Body of pancreas (tissue), 4 donors: Measurements from ENCODE around the gene ATP8A2. TPM values are rescaled to one million over a fixed set of nuclear protein-coding genes. Genes with fewer than 3 reads are reported as not detected.

ENCODE experiments used
- ATAC-seq: fragments of 150-250 bp; one replicate; pipeline ENCODE4 v1.9.1; 2016
- DNase-seq, 4 donors: peaks; one replicate each; pipeline ENCODE4 v3.0.0-alpha.2; 2019
- H3K27ac ChIP-seq, 4 donors: fragments of 200-600 bp; sonication (generic); 1 replicate in 3 of 4; 2 replicates in 1 of 4; pipeline versions ENCODE4 v1.5.1 to v1.6.1; 2016 to 2019; ENCODE audit warnings: mild to moderate bottlenecking in 1 of 4, mixed read lengths in 1 of 4, moderate library complexity in 1 of 4
- H3K27me3 ChIP-seq, 2 donors: fragments of 200-600 bp; sonication (generic); one replicate each; pipeline ENCODE4 v1.6.0; 2016; ENCODE audit warnings: mild to moderate bottlenecking in 1 of 2
- H3K36me3 ChIP-seq, 2 donors: fragments of 200-600 bp; sonication (generic); replicated peaks in 1 of 2; 2 replicates each; pipeline ENCODE4 v1.5.1; 2016; ENCODE audit warnings: low read depth in 2 of 2; ENCODE audit not compliant: insufficient read depth in 1 of 2
- H3K4me1 ChIP-seq: fragments of 200-600 bp; sonication (generic); one replicate; pipeline ENCODE4 v1.6.0; 2016
- H3K4me3 ChIP-seq, 2 donors: fragments of 200-600 bp; sonication (generic); 1 replicate in 1 of 2; 2 replicates in 1 of 2; pipeline ENCODE4 v1.5.1; 2016 to 2019
- H3K9me3 ChIP-seq, 3 donors: fragments of 200-600 bp; sonication (generic); 1 replicate in 2 of 3; 2 replicates in 1 of 3; pipeline ENCODE4 v1.5.1; 2016
- POLR2A ChIP-seq, 3 donors: fragments of 450-650 bp; IDR thresholded peaks; one replicate each; pipeline ENCODE4 v1.6.1; 2016; ENCODE audit warnings: antibody characterized with exemption in 3 of 3, mild to moderate bottlenecking in 2 of 3
- WGBS, 2 donors: methylation state at CpG; one replicate each; pipeline ENCODE4 v1.1.5; 2017; 5-methylcytosine and 5-hydroxymethylcytosine counted together
- intact Hi-C: fragments of 100-400 bp; cut with DNase I; formaldehyde crosslinking; loops from one replicate; pipeline ENCODE4 v1.15.1; 2023
- total RNA-seq, 2 donors: library from RNA; depleted of rRNA; stranded (reverse); fragments of >200 nt; gene quantifications; one replicate each; pipeline ENCODE4 v1.1.0, GENCODE V29; 2016
- TF ChIP-seq, protein P1 (sequence below), 7 experiments: fragments of 450-650 bp in 4 of 7; fragments of 200-600 bp in 3 of 7; sonication (generic) in 3 of 7; IDR thresholded peaks; one replicate each; pipeline ENCODE4 v1.5.1; 2016 to 2019; ENCODE audit warnings: antibody characterized with exemption in 7 of 7

Gene ATP8A2
- total RNA-seq, 2 donors from 2014 or later, result under 0.01 TPM; not detected in 1

- no peaks in the 10 kb centered on the region for H3K4me1 ChIP-seq
- H3K36me3 ChIP-seq, result no peaks in the 10 kb centered on the region
- WGBS, 2 donors, result 52 to 62% methylated on average over 2 of the region's 2 CpGs
- ATAC-seq (no peak), DNase-seq (no peak)
- H3K27me3 ChIP-seq, result no peaks in the 10 kb centered on the region
- H3K4me3 ChIP-seq, result no peak overlapping the region
- H3K27ac ChIP-seq, result no peak overlapping the region
- no peaks in the 10 kb centered on the region for H3K9me3 ChIP-seq
- TF ChIP-seq, protein P1, sequence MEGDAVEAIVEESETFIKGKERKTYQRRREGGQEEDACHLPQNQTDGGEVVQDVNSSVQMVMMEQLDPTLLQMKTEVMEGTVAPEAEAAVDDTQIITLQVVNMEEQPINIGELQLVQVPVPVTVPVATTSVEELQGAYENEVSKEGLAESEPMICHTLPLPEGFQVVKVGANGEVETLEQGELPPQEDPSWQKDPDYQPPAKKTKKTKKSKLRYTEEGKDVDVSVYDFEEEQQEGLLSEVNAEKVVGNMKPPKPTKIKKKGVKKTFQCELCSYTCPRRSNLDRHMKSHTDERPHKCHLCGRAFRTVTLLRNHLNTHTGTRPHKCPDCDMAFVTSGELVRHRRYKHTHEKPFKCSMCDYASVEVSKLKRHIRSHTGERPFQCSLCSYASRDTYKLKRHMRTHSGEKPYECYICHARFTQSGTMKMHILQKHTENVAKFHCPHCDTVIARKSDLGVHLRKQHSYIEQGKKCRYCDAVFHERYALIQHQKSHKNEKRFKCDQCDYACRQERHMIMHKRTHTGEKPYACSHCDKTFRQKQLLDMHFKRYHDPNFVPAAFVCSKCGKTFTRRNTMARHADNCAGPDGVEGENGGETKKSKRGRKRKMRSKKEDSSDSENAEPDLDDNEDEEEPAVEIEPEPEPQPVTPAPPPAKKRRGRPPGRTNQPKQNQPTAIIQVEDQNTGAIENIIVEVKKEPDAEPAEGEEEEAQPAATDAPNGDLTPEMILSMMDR (IDR thresholded peaks at IDR 0.05), result no peak
- no peak for TF ChIP-seq POLR2A (IDR thresholded peaks at IDR 0.05)
- intact Hi-C loops, result no loop called here
Observed at GRCh38 chr13:25625414-25625813, 253.6 kb downstream of the ATP8A2 start.

DNA sequence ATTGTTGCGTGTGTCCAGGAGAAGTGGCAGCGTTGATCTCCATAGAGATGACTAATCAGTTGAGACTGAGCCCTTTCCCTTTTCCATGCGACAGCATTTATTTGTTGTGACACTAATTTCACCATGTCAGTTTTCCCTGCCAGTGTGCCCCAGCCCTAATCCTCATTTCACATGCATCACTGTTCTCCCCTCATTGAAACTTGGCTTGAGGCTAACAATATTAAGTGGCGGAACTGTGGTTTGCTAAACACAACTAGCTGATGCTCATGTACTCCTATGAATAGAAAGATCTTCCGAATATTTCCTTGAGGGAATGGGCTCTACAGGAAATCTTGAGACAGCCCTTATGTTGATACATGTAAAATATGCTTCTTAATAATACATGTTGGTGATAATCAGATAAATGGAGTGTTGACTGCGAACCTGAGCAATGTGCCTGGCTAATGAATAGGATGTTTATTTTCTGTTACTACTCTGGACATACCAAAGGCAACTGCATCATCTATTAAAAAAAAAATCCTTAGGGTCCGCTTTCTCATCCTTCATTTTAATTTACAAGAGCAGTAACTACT lies 258.6 kb downstream of the ATP8A2 start:
- Histone ChIP-seq H3K27me3 (no peaks in the 10 kb centered on the region), H3K36me3 (no peaks in the 10 kb centered on the region), H3K4me3 (no peak overlapping the region), H3K9me3 (no peaks in the 10 kb centered on the region), H3K4me1 (no peaks in the 10 kb centered on the region), H3K27ac (no peak overlapping the region)
- 79 to 83% methylated on average over 7 of the region's 7 CpGs for WGBS, 2 donors
- TF ChIP-seq, protein P1 (IDR thresholded peaks at IDR 0.05), result no peak
- TF ChIP-seq POLR2A (IDR thresholded peaks at IDR 0.05), result no peak
- intact Hi-C loops, result no loop called here
- ATAC-seq (no peak), DNase-seq (no peak)

GRCh38 chr13:25632166-25632888 lies 260.6 kb downstream of the ATP8A2 start:
- WGBS, 2 donors, result 66 to 72% methylated on average over 8 of the region's 8 CpGs
- H3K36me3 ChIP-seq, result no peaks in the 10 kb centered on the region

GRCh38 chr13:25633093-25633492 lies 261.3 kb downstream of the ATP8A2 start:
- Histone ChIP-seq H3K9me3 (no peaks in the 10 kb centered on the region), H3K27ac (no peak overlapping the region), H3K4me3 (no peak overlapping the region), H3K36me3 (no peaks in the 10 kb centered on the region), H3K27me3 (no peaks in the 10 kb centered on the region), H3K4me1 (no peaks in the 10 kb centered on the region)
- no peak for TF ChIP-seq POLR2A (IDR thresholded peaks at IDR 0.05)
- TF ChIP-seq, protein P1 (IDR thresholded peaks at IDR 0.05), result no peak
- DNase-seq (no peak), ATAC-seq (no peak)
- intact Hi-C loops, result no loop called here
- 41 to 45% methylated on average over 5 of the region's 5 CpGs for WGBS, 2 donors

More at GRCh38 chr13:25632166-25632888, 260.6 kb downstream of the ATP8A2 start:
- H3K27ac ChIP-seq, result no peak overlapping the region
- ATAC-seq, result no peak
- TF ChIP-seq POLR2A (IDR thresholded peaks at IDR 0.05), result no peak
- TF ChIP-seq, protein P1 (IDR thresholded peaks at IDR 0.05), result no peak
- H3K4me3 ChIP-seq, result no peak overlapping the region
- no peaks in the 10 kb centered on the region for H3K9me3 ChIP-seq
- no peaks in the 10 kb centered on the region for H3K27me3 ChIP-seq
- DNase-seq, result no peak
- no peaks in the 10 kb centered on the region for H3K4me1 ChIP-seq
- intact Hi-C loops, result no loop called here

- Histone ChIP-seq H3K36me3 (no peaks in the 10 kb centered on the region), H3K9me3 (no peaks in the 10 kb centered on the region), H3K27ac (no peak overlapping the region), H3K27me3 (no peaks in the 10 kb centered on the region), H3K4me3 (no peak overlapping the region), H3K4me1 (no peaks in the 10 kb centered on the region)
- ATAC-seq, result no peak
- 72 to 86% methylated on average over 1 of the region's 1 CpG for WGBS, 2 donors
- intact Hi-C loops, result no loop called here
- TF ChIP-seq POLR2A (IDR thresholded peaks at IDR 0.05), result no peak
- TF ChIP-seq, protein P1 (IDR thresholded peaks at IDR 0.05), result no peak
- DNase-seq, result no peak
Observed at GRCh38 chr13:25645681-25646080, 273.9 kb downstream of the ATP8A2 start.
